GM18951 (cell line): ENCODE results near the gene IVL.

ENCODE experiments used
- POLR2A ChIP-seq: IDR thresholded peaks from 4 replicates; pipeline ENCODE4 v1.6.1; 2011; ENCODE audit warnings: mild to moderate bottlenecking; ENCODE audit not compliant: insufficient read length, insufficient read depth; ENCODE audit errors: extremely low read depth
- in situ Hi-C: fragments of 300-500 bp; cut with MboI; formaldehyde crosslinking; loops from one replicate; pipeline ENCODE4 v1.12.0; 2022; ENCODE audit warnings: low sequenced_read_pairs, mixed read lengths, inconsistent platforms; ENCODE audit not compliant: unreplicated experiment

Gene IVL, protein sequence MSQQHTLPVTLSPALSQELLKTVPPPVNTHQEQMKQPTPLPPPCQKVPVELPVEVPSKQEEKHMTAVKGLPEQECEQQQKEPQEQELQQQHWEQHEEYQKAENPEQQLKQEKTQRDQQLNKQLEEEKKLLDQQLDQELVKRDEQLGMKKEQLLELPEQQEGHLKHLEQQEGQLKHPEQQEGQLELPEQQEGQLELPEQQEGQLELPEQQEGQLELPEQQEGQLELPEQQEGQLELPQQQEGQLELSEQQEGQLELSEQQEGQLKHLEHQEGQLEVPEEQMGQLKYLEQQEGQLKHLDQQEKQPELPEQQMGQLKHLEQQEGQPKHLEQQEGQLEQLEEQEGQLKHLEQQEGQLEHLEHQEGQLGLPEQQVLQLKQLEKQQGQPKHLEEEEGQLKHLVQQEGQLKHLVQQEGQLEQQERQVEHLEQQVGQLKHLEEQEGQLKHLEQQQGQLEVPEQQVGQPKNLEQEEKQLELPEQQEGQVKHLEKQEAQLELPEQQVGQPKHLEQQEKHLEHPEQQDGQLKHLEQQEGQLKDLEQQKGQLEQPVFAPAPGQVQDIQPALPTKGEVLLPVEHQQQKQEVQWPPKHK

DNA sequence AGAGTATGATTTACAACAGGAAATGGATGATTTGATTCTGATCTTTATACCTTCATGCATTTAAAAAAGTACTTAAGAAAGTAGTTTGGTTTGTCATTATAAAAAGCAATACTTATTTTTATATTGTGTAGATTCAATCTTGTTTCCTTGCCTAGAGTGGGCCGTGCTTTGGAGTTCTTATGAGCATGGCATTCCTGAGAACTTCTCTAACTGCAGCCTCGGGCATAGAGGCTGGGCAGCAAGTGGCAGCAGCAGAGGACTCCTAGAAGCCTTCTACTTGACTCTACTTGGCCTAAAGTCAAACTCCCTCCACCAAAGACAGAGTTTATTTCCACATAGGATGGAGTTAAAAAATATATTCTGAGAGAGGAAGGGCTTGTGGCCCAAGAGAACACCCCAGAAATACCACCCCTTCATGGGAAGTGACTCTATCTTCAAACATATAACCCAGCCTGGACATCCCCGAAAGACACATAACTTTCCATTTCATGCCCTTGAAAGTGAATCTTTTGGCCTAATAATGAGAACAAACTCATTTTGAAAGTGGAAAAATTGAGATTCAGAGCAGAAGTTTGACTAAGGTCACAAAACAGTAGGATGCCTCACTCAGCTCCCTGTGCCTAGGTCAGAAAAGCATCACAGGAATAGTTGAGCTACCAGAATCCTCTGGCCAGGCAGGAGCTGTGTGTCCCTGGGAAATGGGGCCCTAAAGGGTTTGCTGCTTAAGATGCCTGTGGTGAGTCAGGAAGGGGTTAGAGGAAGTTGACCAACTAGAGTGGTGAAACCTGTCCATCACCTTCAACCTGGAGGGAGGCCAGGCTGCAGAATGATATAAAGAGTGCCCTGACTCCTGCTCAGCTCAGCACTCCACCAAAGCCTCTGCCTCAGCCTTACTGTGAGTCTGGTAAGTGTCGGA lies at the start of gene IVL:
TSS of gene IVL (plus strand) at position 861 of the 916 bp plus-strand sequence. CDS start 1,252 bp downstream, outside the sequence.
- TF ChIP-seq POLR2A, result no peak
- in situ Hi-C loops, result no loop called here

DNA sequence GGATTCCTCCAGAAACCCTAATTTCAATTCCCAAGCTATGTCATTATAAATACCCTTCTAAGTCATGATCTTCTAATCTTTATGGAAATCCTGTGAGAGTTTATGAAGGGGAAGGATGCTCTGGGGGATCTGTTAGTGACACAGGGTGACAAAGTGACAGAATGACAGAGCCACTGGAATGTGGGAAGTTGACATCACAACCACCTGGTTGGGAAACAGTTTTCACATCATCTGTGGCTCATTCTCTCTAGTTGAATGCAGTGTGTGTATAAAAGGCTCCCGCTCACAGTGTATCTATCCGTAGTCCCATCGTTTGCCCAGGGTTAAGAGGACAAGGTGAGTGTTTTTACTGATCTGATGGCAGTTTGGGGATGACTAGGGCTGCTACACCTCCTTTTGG lies 48.6 kb upstream of the IVL start, which contains the start of gene LCE7A:
TSS of gene LCE7A (plus strand) at position 301 of the 400 bp plus-strand sequence. CDS start 702 bp downstream, outside the sequence.
- no peak for TF ChIP-seq POLR2A
- in situ Hi-C loops, result no loop called here

DNA sequence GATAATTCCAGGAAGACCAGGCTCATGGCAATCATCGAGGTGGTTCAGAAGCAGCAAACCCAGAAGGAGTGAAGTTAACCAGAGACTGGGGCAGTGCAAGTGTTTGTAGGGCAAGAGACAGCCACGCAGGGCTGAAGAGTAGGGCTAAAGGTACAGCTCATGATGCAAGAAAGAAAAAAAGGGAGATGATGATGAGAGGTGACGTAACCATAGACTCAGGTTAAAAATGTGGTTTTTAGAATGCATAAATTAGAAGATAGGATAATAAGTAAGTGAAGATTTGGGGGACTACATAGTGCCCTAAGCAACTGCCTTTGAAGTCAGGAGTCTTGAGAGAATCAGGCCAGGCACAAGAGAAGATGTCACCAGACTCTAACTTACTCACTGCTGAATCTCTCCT lies 48.2 kb upstream of the IVL start:
- TF ChIP-seq POLR2A, result no peak
- in situ Hi-C loops, result no loop called here

DNA sequence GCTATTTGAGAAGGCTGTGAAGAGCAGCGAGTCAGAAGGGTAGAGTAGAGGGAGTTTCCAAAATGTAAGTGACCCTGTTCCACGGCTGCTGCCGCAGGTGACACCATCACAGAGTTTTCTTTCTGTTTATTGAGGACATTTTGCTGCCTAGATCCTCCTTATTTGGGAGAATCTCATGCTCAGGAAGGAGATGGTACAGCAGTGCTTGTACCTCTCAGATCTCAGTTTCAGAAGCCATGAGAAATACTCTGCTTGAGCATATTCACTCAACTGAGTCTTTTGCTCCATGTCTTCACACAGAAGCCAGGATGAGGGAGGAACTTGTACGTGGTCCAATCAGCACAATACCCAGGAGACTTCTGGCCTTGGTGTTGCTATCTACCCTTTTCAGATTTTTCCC lies 47.0 kb upstream of the IVL start:
- in situ Hi-C loops, result no loop called here
- TF ChIP-seq POLR2A, result no peak

DNA sequence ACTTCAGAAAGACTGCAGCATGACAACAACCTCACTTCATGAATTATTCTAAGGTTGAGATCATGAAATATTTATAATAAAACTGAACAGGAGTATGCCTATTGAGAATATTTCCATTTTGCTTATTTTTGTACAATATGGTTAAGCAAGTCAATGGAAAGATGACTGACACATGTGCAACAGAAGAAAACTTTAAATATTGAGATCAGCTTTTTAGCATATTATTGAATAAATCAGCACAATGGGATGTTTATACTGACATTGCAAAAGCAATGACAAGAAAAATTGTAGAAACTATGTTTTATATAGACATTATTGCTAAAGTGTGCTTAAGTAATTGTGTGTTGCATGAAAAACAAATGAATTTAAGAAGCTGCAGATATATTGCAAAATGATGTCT lies 43.9 kb upstream of the IVL start:
- in situ Hi-C loops, result no loop called here
- no peak for TF ChIP-seq POLR2A

DNA sequence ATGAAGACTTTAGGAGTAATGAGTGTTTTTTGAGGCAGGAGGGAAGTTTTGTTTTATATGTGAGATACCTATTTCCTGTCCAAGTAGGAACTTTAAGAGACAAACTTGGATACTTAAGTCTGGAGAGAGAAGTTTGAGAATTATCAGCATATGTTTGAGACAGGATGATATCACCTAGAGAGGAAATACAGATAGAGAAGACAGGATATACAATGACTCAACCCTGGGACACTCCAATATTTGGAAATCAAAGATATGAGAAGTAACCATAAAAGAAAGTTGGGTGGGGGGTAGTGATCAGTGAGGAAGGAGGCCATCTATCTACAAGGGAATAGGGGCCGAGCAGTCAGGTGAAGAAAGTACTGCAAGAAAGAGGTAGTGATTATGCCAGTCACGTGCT lies 42.0 kb upstream of the IVL start:
- no peak for TF ChIP-seq POLR2A
- in situ Hi-C loops, result no loop called here

DNA sequence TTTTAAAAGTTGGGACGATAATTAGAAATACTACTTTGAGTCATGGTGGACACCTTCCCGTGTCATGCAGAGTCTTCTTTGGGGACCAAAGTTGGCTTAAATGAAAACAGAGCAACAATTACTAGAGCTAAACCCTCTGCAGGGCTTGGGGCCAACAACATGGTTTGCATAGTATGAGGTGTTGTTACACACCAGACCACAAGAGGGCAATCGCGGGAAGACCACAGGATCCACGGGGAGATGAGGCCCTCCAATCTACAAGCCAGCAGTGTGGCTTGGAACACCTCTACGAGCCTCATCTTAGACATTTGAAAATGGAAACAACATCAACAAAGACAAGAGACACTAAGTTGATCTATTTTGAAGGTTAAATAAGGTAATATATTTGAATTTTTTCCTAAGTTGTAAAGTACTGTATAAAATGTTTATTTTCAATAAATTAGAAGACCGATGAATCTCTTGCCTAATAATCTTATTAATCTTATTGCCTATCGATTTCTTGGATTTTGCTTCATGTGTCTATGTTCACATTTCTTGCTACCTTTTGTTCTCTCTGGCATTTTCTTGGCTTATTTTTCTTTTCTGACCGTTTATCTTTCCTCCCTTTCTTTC lies 38.4 kb upstream of the IVL start:
- in situ Hi-C loops, result no loop called here
- no peak for TF ChIP-seq POLR2A

DNA sequence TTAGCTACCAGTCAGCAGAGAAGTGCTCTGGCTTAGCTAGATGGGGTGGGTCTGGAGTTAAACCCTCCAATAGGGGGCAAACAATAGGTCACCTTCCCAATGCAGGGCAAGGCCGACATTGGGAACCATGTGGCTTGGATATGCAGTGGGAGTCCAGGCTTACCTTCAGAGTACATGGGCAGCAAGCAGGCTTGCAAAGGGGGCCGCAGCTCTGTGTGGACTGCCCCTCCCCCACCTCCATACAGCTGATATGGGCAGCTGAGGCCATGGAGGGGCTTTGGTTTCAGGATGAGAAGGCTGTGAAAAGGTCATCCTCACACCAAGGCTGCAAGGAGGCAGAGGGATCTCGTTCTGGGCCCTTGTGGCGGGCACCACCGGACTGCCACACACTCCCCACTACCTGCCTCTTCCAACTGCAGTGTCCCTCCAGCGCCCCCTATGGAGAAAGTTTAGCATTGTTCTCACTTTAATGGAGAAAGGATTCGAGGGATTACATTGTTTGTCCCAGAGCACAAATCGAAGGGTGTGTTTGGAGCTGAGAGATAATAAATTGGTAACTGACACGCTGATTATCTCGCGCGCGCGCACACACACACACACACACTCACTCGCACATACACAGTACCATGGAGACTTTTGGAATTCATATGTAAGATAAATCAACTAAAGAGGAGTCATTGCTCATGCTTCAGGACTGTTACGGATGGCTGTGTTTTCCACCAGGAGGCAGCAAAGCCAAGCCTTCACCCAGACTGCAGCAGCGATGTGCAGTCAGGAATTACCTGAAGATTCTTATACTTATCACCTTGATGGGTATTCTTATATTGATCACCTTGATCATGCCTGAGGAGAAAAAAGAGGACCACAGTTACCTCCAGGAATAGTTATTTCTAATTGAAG lies 37.3 kb upstream of the IVL start:
- TF ChIP-seq POLR2A, result no peak

DNA sequence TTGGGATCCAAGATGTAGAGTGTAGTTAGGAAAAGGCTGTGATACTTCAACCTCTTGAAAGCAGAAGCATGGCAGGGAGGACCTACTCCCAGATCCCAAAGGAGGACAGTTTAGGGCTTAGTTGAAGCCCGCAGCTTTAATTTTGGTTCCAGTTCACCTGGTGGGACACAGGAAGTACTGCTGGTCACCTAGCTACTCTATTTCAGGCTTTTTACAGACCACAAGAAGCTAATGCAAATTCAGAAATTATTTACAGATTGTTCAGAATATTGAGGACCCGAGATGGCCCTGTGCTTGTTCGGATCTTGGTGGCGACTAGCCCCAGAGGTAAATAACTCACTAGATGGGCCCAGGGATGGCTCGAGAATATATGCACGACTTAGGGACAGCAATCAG lies 36.6 kb upstream of the IVL start:
- no peak for TF ChIP-seq POLR2A
- in situ Hi-C loops, result no loop called here

More for the DNA sequence above, 37.3 kb upstream of the IVL start:
- in situ Hi-C loops, result no loop called here

DNA sequence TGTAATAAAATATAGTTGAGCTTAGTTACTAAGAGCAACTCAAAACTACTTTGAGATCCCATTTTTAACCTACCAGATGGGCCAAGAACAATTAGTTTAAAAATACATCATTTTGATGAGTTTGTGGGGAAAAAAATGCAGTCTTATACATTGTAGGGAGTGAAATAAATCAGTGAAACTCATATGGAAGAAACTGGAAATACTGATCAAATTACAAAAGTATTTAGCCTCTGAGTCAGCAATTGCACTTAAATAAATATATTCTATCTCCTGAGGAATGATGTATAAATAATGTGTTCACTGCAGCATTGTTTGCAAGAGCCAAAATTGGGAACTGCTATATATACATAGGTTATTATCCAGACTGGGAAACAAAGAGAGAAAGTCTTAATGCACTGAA lies 34.9 kb upstream of the IVL start:
- no peak for TF ChIP-seq POLR2A
- in situ Hi-C loops, result no loop called here

DNA sequence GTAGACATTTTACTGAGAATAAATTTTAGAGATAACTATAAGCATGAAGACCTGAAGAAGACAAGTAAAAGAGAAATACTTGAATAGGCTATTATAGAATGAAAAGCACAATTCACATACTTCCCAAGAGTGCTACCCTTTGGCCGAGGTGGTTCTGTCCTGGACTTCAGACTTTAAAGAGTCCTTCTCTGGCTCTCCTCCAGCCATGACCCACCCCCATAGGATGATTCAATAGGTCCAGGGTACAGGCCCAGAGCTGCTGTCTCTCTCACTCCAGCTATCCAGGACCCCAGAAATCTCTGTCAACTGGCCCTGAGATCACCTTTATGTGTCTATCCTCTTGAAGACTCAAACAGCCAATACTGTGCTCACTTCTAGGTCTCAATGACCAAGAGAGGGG lies 31.5 kb upstream of the IVL start:
- in situ Hi-C loops, result no loop called here
- TF ChIP-seq POLR2A, result no peak

DNA sequence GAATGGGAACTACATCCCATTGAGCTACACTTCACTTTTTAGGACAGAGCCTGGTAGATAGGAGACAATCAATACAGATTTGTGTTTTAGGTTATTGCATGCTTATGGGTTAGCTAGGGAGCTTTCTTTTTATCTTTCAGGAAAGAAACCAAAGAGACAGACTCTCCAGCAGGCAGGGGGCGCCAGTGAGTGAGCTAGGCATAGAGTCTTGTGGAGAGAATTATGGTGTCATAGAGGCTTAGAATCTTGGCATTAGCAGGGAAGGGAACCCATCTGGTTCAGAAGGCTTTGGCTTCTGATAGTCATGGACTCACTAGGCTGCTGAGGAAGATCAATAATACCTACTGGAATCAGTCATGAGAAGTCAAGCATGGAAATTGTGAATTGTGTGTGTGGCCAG lies 30.3 kb upstream of the IVL start, which contains the start of gene SMCP:
TSS of gene SMCP (plus strand) at position 281 of the 400 bp plus-strand sequence. CDS start 6,101 bp downstream, outside the sequence.
- TF ChIP-seq POLR2A, result no peak
- in situ Hi-C loops, result no loop called here
